Activated CD4-positive, alpha-beta T cell treated with anti-CD3 and anti-CD28 coated beads, Interleukin-2, amount 10 ng/mL, durations not matched to agents 24 days and 14 days (primary cell): Measurements from ENCODE around the gene DENND4A. TPM values are rescaled to one million over a fixed set of nuclear protein-coding genes. Genes with fewer than 3 reads are reported as not detected.
A peak's percentile ranks its signal among the peaks of the same experiment; 100 is the strongest.

Experiments used
- DNase-seq: peaks from one replicate; pipeline ENCODE4 v3.0.0; 2022
- H3K27ac Mint-ChIP-seq: one replicate; pipeline ENCODE4 v1.8.0; 2022; ENCODE audit warnings: mild to moderate bottlenecking, mixed read lengths
- H3K27me3 Mint-ChIP-seq: one replicate; pipeline ENCODE4 v1.8.0; 2022; ENCODE audit warnings: mixed read lengths
- H3K36me3 Mint-ChIP-seq: one replicate; pipeline ENCODE4 v1.8.0; 2022; ENCODE audit warnings: low read depth, mild to moderate bottlenecking, mixed read lengths
- H3K4me1 Mint-ChIP-seq: one replicate; pipeline ENCODE4 v1.8.0; 2021; ENCODE audit warnings: mixed read lengths
- H3K4me3 Mint-ChIP-seq: one replicate; pipeline ENCODE4 v1.8.0; 2022; ENCODE audit warnings: mild to moderate bottlenecking, moderate library complexity, mixed read lengths
- H3K9me3 Mint-ChIP-seq: one replicate; pipeline ENCODE4 v1.8.0; 2021; ENCODE audit warnings: mixed read lengths
- intact Hi-C: fragments of 100-400 bp; cut with micrococcal nuclease; formaldehyde crosslinking; loops from one replicate; pipeline ENCODE4 v1.15.1; 2023
- total RNA-seq: library from RNA; stranded (reverse); gene quantifications from 2 replicates; pipeline ENCODE4 v1.2.3, GENCODE V29; 2022

Gene DENND4A
- total RNA-seq, 1 donor from 2014 or later: 48.3 TPM

DNA sequence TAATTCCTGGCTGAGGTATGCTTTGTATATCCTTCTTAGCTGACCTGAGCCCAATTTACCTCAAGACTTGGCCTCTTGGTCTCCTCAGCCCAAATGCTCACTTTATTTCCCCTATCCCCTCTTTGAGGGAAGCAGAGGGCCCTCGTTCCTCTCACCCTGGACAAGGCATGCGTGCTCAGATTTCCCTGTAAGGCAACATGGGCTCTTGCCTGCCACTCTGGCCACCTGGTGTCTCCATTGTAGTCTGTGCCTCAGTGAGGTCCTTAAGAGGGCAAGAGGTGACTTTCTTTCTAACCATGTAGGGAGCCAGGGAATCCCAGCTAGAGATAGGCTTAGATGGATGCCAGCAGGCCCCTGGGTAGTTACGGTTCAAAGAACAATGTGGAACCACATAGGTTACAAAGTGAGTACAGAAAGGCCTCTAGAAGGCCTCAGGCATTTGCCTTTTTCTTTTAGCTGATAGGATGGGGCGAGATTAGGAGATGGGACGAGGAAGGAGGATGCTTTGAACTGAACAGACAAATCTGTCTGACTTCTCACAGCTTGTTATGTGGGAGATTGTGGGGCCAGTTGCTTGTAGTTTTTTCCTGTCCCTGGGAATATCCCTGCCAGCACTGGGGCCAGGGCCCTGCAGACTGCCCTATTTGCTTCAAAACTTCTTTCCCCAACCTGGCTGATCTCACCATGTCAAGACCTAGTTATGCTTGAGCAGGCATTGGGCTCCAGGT, 180.0 kb downstream of the DENND4A start:
- intact Hi-C loops: loop anchor here (1.0 kb wide), 2 partner anchors 95 to 257 kb away; partner anchors contain the start of genes DPP8 and RAB11A
- Mint-ChIP-seq H3K4me3 (peak overlapping the region; percentile 99), H3K4me1 (peaks cover 28% of the 10 kb centered on the region), H3K27me3 (no peaks in the 10 kb centered on the region), H3K9me3 (no peaks in the 10 kb centered on the region), H3K36me3 (peaks cover 4% of the 10 kb centered on the region), H3K27ac (peak overlapping the region; percentile 96)
- DNase-seq: peak; percentile 68

- H3K27ac Mint-ChIP-seq: peak within 1 kb of the TSS; percentile 96
- H3K9me3 Mint-ChIP-seq: no peaks in the 10 kb centered on the region
- H3K27me3 Mint-ChIP-seq: no peaks in the 10 kb centered on the region
- H3K4me3 Mint-ChIP-seq: peak within 1 kb of the TSS; percentile 99
- H3K36me3 Mint-ChIP-seq: peaks cover 5% of the 10 kb centered on the region
- peaks cover 28% of the 10 kb centered on the region for H3K4me1 Mint-ChIP-seq
- peak; percentile 98 for DNase-seq
- intact Hi-C loops: loop anchor here (1.0 kb wide), 2 partner anchors 94 to 258 kb away; partner anchors contain the start of genes DPP8 and RAB11A
These were observed 181.0 kb downstream of the DENND4A start, which contains the start of gene INTS14 for GRCh38 chr15:65610871-65611718. INTS14 (minus strand) TSS chr15:65611131; CDS start chr15:65607380, 3,751 bp downstream.

Other genes with a start within 250 kb of the DENND4A start
- 46.4 and 49.2 TPM in 2 replicates for gene INTS14, start 181.2 kb downstream of the DENND4A start, total RNA-seq
- 5.1 and 5.5 TPM in 2 replicates for gene SLC24A1, start 170.4 kb downstream of the DENND4A start, total RNA-seq
- gene RAB11A, start 77.2 kb upstream of the DENND4A start, total RNA-seq: 163 TPM in 2 replicates